MG63 (cell line): ENCODE results near the gene ZNF19. TPM values are rescaled to one million over a fixed set of nuclear protein-coding genes. Genes with fewer than 3 reads are reported as not detected.

ENCODE experiments used
- DNase-seq: peaks from one replicate; pipeline ENCODE4 v3.0.0-alpha.2; 2020
- H3K27me3 ChIP-seq: fragments of 250-450 bp; sonication (Bioruptor Pico); 2 replicates; pipeline ENCODE4 v1.5.1; 2020; ENCODE audit warnings: mild to moderate bottlenecking, moderate library complexity
- H3K36me3 ChIP-seq: fragments of 250-450 bp; sonication (Bioruptor Pico); 2 replicates; pipeline ENCODE4 v1.5.1; 2020; ENCODE audit warnings: mild to moderate bottlenecking, moderate library complexity
- H3K4me3 ChIP-seq: fragments of 250-450 bp; sonication (Bioruptor Pico); 2 replicates; pipeline ENCODE4 v1.5.1; 2020; ENCODE audit warnings: mild to moderate bottlenecking, moderate library complexity
- H3K9me3 ChIP-seq: fragments of 250-450 bp; sonication (Bioruptor Pico); 2 replicates; pipeline ENCODE4 v1.5.1; 2020; ENCODE audit warnings: mild to moderate bottlenecking, moderate library complexity
- total RNA-seq: library from RNA; depleted of rRNA; stranded (reverse); fragments of >200 nt; shearing (Covaris generic); gene quantifications from 2 replicates; pipeline ENCODE4 v1.2.3, GENCODE V29; 2014; ENCODE audit warnings: low replicate concordance; rRNA removed

The ZNF19 gene
- total RNA-seq, 1 experiment from 2014 or later, result 1.1 TPM

DNA sequence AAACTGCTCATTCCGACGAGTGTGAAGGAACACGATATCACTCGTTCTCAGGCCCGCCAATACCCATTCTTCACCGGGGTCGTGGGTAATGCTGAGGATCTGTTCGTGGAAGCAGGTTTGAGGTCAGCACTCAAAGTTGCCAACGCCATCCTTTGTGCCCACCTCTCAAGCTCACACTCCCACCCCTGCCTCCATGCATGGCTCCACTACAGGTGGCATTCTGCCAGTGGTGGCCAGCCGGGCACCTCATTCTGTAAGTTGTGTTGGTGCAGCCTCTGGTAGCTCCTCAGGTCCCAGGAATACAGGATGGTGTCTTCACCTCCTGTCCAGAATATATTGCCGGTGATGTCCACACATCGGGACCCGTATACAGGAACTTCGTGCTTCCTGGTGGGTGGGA is 57.9 kb downstream of the ZNF19 start:
- H3K36me3 ChIP-seq, result no peaks in the 10 kb centered on the region
- H3K27me3 ChIP-seq, result no peaks in the 10 kb centered on the region
- no peaks in the 10 kb centered on the region for H3K9me3 ChIP-seq
- no peak overlapping the region for H3K4me3 ChIP-seq
- DNase-seq, result no peak

- H3K27me3 ChIP-seq, result no peaks in the 10 kb centered on the region
- no peak for DNase-seq
Observed at GRCh38 chr16:71430744-71431143, 58.4 kb downstream of the ZNF19 start.

DNA sequence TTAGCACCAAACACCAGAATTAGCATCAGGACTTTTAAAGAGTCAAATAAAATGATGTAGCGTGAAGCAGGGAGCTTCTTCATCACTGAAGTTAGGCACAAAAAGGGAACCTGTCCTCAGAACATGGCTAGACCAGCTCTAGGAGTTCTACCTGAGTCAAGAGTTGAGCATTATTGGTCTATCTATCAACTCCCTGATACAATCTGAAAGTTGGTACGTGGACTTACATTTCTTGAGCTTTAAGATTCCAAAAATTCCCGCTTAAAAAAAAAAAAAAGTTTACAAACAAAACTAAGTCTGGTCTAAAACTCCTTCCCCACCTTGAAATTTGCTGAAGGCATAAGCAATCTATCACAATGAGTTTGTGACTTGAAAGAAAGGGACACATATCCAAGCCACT is 59.5 kb downstream of the ZNF19 start:
- no peaks in the 10 kb centered on the region for H3K9me3 ChIP-seq
- DNase-seq, result no peak
- H3K36me3 ChIP-seq, result no peaks in the 10 kb centered on the region
- H3K27me3 ChIP-seq, result no peaks in the 10 kb centered on the region
- no peak overlapping the region for H3K4me3 ChIP-seq

More at GRCh38 chr16:71430744-71431143, 58.4 kb downstream of the ZNF19 start:
- no peaks in the 10 kb centered on the region for H3K36me3 ChIP-seq
- H3K9me3 ChIP-seq, result no peaks in the 10 kb centered on the region
- H3K4me3 ChIP-seq, result no peak overlapping the region

DNA sequence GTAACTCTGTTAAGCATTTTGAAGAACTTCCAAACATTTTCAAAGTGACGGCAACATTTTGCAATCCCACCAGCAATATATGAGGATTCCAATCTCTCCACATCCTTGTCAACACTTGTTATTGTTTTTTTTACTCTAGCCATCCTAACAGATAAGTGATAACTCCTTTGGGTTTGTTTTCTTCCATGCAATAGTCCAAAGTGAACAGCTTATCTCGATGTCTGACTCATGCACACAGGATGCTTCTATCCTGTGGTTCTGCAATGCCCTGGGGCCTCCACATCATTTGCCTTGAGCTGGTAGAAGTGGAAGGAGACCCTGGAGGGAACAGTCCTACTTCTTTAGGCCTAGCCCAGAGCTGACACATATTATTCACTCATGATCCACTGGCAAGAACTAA is 60.2 kb downstream of the ZNF19 start:
- no peak for DNase-seq
- H3K9me3 ChIP-seq, result no peaks in the 10 kb centered on the region
- no peaks in the 10 kb centered on the region for H3K36me3 ChIP-seq
- no peaks in the 10 kb centered on the region for H3K27me3 ChIP-seq
- no peak overlapping the region for H3K4me3 ChIP-seq

DNA sequence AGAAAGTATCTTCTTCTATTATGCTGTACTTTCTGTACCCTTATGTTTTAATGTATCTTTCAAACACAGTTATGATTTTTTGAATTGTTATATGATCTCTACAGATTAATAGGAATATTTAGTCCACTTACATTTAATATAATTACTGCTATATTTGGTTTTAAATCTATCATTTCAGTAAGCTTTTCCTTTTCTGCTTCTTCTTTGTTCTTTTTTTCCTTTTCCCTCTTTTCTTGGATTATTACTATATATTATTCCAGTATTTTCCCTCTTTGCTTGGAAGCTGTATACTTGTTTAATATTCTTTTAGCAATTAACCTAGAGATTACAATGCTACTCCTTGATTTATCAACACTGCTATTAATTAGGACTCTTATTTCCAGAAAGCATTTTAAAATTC is 60.7 kb downstream of the ZNF19 start:
- no peak for DNase-seq
- Histone ChIP-seq H3K4me3 (no peak overlapping the region), H3K9me3 (no peaks in the 10 kb centered on the region), H3K27me3 (no peaks in the 10 kb centered on the region), H3K36me3 (no peaks in the 10 kb centered on the region)

DNA sequence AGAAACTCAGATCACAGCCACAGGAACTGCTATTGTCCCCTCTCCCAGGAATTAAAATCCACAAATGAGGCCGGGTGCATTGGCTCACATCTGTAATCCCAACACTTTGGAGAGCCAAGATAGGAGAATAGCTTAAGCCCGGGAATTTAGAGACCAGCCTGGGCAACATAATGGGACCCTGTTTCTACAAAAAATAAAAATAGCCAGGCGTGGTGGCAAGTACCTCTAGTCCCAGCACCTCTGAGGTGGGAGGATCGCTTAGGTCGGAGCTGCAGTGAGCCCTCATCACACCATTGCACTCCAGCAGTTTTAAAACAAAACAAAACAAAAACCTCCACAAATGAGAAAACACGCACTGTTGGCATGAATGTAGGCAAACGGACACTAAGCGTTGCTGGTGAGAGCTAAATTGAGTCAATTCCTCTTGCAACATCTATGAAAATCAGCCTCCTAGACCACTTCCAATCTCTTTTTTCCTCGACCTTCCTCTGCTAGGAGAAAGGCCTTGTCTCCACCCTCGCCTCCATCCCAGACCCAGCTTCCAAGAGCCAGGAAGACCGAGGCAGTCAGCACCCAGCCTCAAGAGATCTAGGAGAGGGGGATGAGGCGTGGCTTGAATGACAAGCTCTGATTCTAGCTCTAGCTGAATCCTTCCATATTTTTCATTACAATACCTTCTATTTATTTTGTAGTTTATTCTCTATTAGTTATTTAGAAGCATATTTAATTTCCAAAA is 62.1 kb downstream of the ZNF19 start:
- Histone ChIP-seq H3K4me3 (no peak overlapping the region), H3K9me3 (no peaks in the 10 kb centered on the region), H3K27me3 (no peaks in the 10 kb centered on the region), H3K36me3 (no peaks in the 10 kb centered on the region)
- DNase-seq, result no peak

DNA sequence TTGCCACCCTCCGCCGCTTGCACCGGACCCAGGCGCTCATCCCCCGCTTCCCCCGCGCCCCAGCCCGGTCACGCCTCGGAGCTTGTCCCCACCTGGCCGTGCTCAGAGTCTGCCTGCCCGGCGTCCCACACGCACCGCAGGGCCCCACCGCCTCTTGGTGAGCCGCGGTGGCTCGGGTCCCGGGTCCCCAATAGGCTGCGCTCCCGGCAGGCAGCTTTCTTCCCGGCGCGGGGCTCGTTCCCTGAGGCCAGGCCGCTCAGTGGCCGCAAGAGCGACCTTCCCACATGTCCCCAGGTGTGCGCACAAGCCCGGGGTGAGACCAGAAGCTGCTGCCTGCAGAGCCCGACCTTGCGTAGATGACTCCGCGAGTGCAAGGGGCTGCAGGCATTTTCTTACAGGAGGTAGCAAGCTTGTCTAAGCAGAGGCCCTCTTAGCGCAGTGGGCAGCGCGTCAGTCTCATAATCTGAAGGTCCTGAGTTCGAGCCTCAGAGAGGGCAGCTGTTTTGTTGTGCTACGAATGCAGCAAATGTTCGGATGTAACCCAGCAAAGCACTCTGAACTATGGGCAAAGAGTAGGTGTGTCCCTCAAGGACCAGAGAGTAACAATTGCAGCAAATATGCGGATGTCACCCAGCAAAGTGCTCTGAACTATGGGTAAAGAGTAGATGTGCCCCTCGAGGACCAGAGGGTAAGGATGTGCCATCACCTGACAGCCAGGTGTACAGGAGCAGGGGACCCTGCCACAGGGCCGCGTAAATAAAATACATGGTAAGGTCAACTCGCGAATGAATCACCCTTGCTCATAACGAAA is 62.9 kb downstream of the ZNF19 start:
- Histone ChIP-seq H3K36me3 (no peaks in the 10 kb centered on the region), H3K4me3 (peak overlapping the region; percentile 22; the same call in 1 of the 2 replicates), H3K9me3 (no peaks in the 10 kb centered on the region), H3K27me3 (no peaks in the 10 kb centered on the region)
- DNase-seq, result peak; percentile 69

DNA sequence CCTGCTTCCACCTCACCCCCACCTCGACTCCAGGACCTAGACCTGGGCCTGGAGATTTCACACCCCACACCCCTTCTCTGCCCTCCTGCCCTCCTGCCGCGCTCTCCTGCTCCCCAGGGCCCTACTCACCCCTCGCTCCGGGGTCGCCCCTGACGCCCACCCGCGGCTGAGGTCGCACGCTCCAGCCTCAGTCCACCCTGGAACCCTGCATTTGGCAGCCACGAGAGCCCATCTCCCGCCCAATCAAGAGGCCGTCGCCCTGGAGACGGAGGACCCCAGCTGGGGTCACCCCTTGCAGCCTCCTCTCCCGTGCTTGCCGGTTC is 63.4 kb downstream of the ZNF19 start:
- no peak for DNase-seq
- Histone ChIP-seq H3K4me3 (no peak overlapping the region), H3K9me3 (no peaks in the 10 kb centered on the region), H3K27me3 (no peaks in the 10 kb centered on the region), H3K36me3 (no peaks in the 10 kb centered on the region)

DNA sequence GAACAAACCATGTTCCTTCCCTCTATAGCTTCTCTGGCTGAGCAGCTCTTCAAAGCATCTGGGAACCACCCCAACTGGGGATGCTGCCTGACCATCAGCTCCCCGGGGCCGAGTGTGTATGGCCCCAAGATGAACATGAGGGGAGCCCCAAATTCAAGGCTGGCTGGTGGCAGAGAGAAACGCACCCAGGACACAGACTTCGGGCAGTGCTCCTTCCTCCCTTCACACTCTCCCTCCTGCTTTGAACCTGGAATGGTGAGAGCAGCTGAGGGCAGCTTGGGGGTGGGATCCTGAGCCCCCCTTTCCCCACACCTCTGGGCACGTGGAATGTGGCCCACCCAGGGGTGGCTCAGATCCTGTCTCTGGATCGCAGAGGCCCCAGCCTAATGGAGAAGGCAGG is 64.5 kb downstream of the ZNF19 start:
- Histone ChIP-seq H3K9me3 (no peaks in the 10 kb centered on the region), H3K4me3 (no peak overlapping the region), H3K27me3 (no peaks in the 10 kb centered on the region), H3K36me3 (no peaks in the 10 kb centered on the region)
- DNase-seq, result no peak

DNA sequence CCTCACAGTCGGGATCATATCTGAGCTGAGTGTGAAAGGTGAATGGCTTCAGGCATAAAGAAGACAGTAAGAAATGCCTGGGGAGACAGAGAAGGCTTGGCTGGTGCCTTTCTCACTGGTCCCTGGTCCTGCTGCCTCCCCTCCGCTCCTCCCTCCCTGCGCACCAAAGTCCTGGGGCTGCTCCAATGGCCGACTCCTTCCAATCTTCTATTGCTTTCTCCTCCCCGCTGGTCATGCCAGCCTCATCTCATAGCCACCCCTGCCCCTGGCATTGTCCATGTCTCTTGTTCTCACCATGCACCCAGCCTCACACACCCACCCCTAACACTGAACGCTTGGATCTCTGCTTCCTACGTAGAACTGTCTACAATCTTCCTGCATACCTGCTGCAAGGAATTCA is 65.3 kb downstream of the ZNF19 start:
- Histone ChIP-seq H3K4me3 (no peak overlapping the region), H3K36me3 (no peaks in the 10 kb centered on the region)

More for the DNA sequence above, 65.3 kb downstream of the ZNF19 start:
- Histone ChIP-seq H3K9me3 (no peaks in the 10 kb centered on the region), H3K27me3 (no peaks in the 10 kb centered on the region)
- no peak for DNase-seq

Other genes with a start within 250 kb of the ZNF19 start
- 12.6 and 18.0 TPM in 2 replicates for gene CMTR2, start 199.9 kb downstream of the ZNF19 start, total RNA-seq
- 4.1 TPM in 1 of 2 replicates, not detected in the other for gene CALB2, start 130.6 kb downstream of the ZNF19 start, total RNA-seq
- not detected in 2 replicates for gene TLE7, start 47.3 kb downstream of the ZNF19 start, total RNA-seq
- gene ZNF23, start 27.1 kb downstream of the ZNF19 start, total RNA-seq, result 3.6 and 4.2 TPM in 2 replicates
- 0.47 TPM in 1 of 2 replicates, not detected in the other for gene CHST4, start 37.1 kb upstream of the ZNF19 start, total RNA-seq
- not detected in 2 replicates for gene TAT, start 87.8 kb upstream of the ZNF19 start, total RNA-seq
- not detected in 2 replicates for gene MARVELD3, start 136.9 kb upstream of the ZNF19 start, total RNA-seq
- 3.3 and 4.9 TPM in 2 replicates for gene PHLPP2, start 235.4 kb upstream of the ZNF19 start, total RNA-seq